Endothelial cell of umbilical vein (primary cell): ENCODE data around the gene MPL. TPM values are rescaled to one million over a fixed set of nuclear protein-coding genes. Genes with fewer than 3 reads are reported as not detected.

Source experiments
- BruUV-seq: library from RNA; stranded (reverse); fragments of 400-500 nt; replicated peaks from 2 replicates; lab custom pipeline; 2021; lab: Mats Ljungman, UMichigan
- CTCF ChIA-PET: fragments of 300-600, 350-600 bp; sonication (Branson Sonifier 250); formaldehyde crosslinking; loops from one replicate; lab custom pipeline; 2021; ENCODE audit warnings: antibody characterized with exemption, inconsistent platforms; lab: Charles Lee
- POLR2A ChIA-PET: fragments of 300-600, 350-600 bp; sonication (Branson Sonifier 250); formaldehyde crosslinking; loops from one replicate; lab custom pipeline; 2021; ENCODE audit warnings: antibody characterized with exemption, inconsistent platforms; lab: Charles Lee
- DNase-seq: peaks from one replicate; pipeline ENCODE4 v3.0.0-alpha.2; 2011; ENCODE audit warnings: low read depth, low spot score
- FAIRE-seq: peaks from 2 replicates; lab custom pipeline; 2011; peaks lifted over from hg19 to GRCh38; lab: Jason Lieb, UNC
- H2AFZ ChIP-seq: 2 replicates; pipeline ENCODE4 v1.6.0; 2012; ENCODE audit warnings: low read depth, low read length, control low read depth, inconsistent platforms
- H3K27ac ChIP-seq: 2 replicates; pipeline ENCODE4 v1.5.1; 2011; ENCODE audit warnings: low read depth, mild to moderate bottlenecking, control low read depth, low read length, moderate library complexity; ENCODE audit not compliant: insufficient read depth
- H3K27me3 ChIP-seq, 2 experiments: 2 replicates each; pipeline versions ENCODE4 v1.6.0 to v1.6.1; 2011; ENCODE audit warnings: low read length in 2 of 2, mixed read lengths in 1 of 2; ENCODE audit not compliant: control insufficient read depth in 2 of 2, insufficient read depth in 2 of 2
- H3K36me3 ChIP-seq, 2 experiments: 2 replicates in 1 of 2; 3 replicates in 1 of 2; pipeline ENCODE4 v1.5.1; 2011; ENCODE audit warnings: low read length in 2 of 2, mild to moderate bottlenecking in 1 of 2, moderate library complexity in 1 of 2; ENCODE audit not compliant: control insufficient read depth in 2 of 2, insufficient read depth in 2 of 2; ENCODE audit errors: extremely low read depth in 1 of 2
- H3K4me1 ChIP-seq: 3 replicates; pipeline ENCODE4 v1.5.1; 2011; ENCODE audit warnings: mild to moderate bottlenecking, low read length; ENCODE audit not compliant: control insufficient read depth, insufficient read depth; ENCODE audit errors: extremely low read depth
- H3K4me2 ChIP-seq: 2 replicates; pipeline ENCODE4 v1.6.1; 2011; ENCODE audit warnings: low read length, control low read depth, mixed read lengths; ENCODE audit not compliant: insufficient read depth
- H3K4me3 ChIP-seq, 3 experiments: fragments of 200-600 bp in 1 of 3; sonication (generic), shearing (Covaris generic) in 1 of 3; replicated peaks in 1 of 3; 2 replicates each; pipeline ENCODE4 v1.5.1; 2011 to 2016; ENCODE audit warnings: control low read depth in 3 of 3, low read length in 3 of 3, mild to moderate bottlenecking in 2 of 3, inconsistent platforms in 1 of 3, low read depth in 1 of 3, moderate library complexity in 1 of 3; ENCODE audit not compliant: insufficient read depth in 1 of 3
- H3K79me2 ChIP-seq: 2 replicates; pipeline ENCODE4 v1.6.0; 2012; ENCODE audit warnings: low read length, inconsistent platforms; ENCODE audit not compliant: control insufficient read depth, insufficient read depth
- H3K9ac ChIP-seq: replicated peaks from 2 replicates; pipeline ENCODE3; 2011; ENCODE audit warnings: low read length, control low read depth; ENCODE audit not compliant: insufficient read depth; ENCODE audit errors: extremely low read depth
- H3K9me1 ChIP-seq: replicated peaks from 3 replicates; pipeline ENCODE4 v1.6.0; 2011; ENCODE audit warnings: mild to moderate bottlenecking, low read length; ENCODE audit not compliant: control insufficient read depth, insufficient read depth; ENCODE audit errors: extremely low read depth
- H3K9me3 ChIP-seq: replicated peaks from 2 replicates; pipeline ENCODE4 v1.5.1; 2012; ENCODE audit warnings: low read length, inconsistent platforms; ENCODE audit not compliant: control insufficient read depth, insufficient read depth
- H4K20me1 ChIP-seq: replicated peaks from 2 replicates; pipeline ENCODE3; 2011; ENCODE audit warnings: mild to moderate bottlenecking, low read length; ENCODE audit not compliant: control insufficient read depth, insufficient read depth; ENCODE audit errors: extremely low read depth
- EZH2 ChIP-seq: IDR thresholded peaks from 2 replicates; pipeline ENCODE4 v1.6.1; 2012; ENCODE audit warnings: borderline replicate concordance, low read depth, mild to moderate bottlenecking, moderate library complexity, low read length, inconsistent platforms; ENCODE audit not compliant: severe bottlenecking
- FOS ChIP-seq: IDR thresholded peaks from 2 replicates; pipeline ENCODE4 v1.6.1; 2011; ENCODE audit warnings: mild to moderate bottlenecking, low read length, moderate library complexity, borderline replicate concordance; ENCODE audit not compliant: insufficient read depth
- GATA2 ChIP-seq: IDR thresholded peaks from 2 replicates; pipeline ENCODE4 v1.7.0; 2011; ENCODE audit warnings: low read depth, mild to moderate bottlenecking, moderate library complexity, mixed read lengths, low read length; ENCODE audit not compliant: insufficient read length, insufficient read depth
- JUN ChIP-seq: IDR thresholded peaks from 2 replicates; pipeline ENCODE4 v1.6.1; 2011; ENCODE audit warnings: borderline replicate concordance, low read depth; ENCODE audit not compliant: insufficient read length, insufficient read depth
- MYC ChIP-seq: IDR thresholded peaks from one replicate; pipeline ENCODE4 v1.6.1; 2011; ENCODE audit warnings: mild to moderate bottlenecking, low read depth, low read length
- POLR2A ChIP-seq: IDR thresholded peaks from 2 replicates; pipeline ENCODE4 v1.6.1; 2012; ENCODE audit warnings: low read depth, mild to moderate bottlenecking, control low read depth, low read length
- POLR2AphosphoS5 ChIP-seq: IDR thresholded peaks from 2 replicates; pipeline ENCODE4 v1.6.1; 2012; ENCODE audit warnings: low read depth, mild to moderate bottlenecking, control low read depth, low read length, moderate library complexity; ENCODE audit not compliant: insufficient read depth
- dilution Hi-C: fragments of 300-500 bp; cut with MboI; formaldehyde crosslinking; loops from one replicate; pipeline ENCODE4 v1.15.0; 2019; ENCODE audit warnings: low sequenced_read_pairs; ENCODE audit not compliant: extremely low pct_ligation_motif_present
- intact Hi-C: fragments of 100-400 bp; cut with micrococcal nuclease; formaldehyde crosslinking; loops from one replicate; pipeline ENCODE4 v1.10.0; 2022
- polyA plus RNA-seq, 4 experiments: library from polyadenylated mRNA; depleted of rRNA in 3 of 4; stranded (reverse) in 3 of 4; unstranded in 1 of 4; fragments of >200 nt; gene quantifications; 2 replicates each; pipeline versions ENCODE4 v1.2.1 to v1.2.3, GENCODE V29; 2011 to 2012; ENCODE audit warnings: missing spikeins in 1 of 4
- total RNA-seq: library from RNA; stranded (reverse); gene quantifications from 2 replicates; pipeline ENCODE4 v1.2.3, GENCODE V29; 2021
- TF ChIP-seq, protein P1 (sequence below): IDR thresholded peaks from 2 replicates; pipeline ENCODE4 v1.6.1; 2011; ENCODE audit not compliant: insufficient read depth, insufficient read length
- TF ChIP-seq, protein P2 (sequence below), 2 donors: IDR thresholded peaks; 1 replicate in 1 of 2; 2 replicates in 1 of 2; pipeline ENCODE4 v1.5.1; 2011; ENCODE audit warnings: low read length in 2 of 2, mild to moderate bottlenecking in 2 of 2, moderate library complexity in 2 of 2, control low read depth in 1 of 2, inconsistent platforms in 1 of 2, low read depth in 1 of 2; ENCODE audit not compliant: insufficient read depth in 1 of 2; ENCODE audit errors: extremely low read depth in 1 of 2

The MPL gene
- total and polyA plus RNA-seq, 2 donors (not counting 3 experiments of a cell fraction or from before 2014, with no cell fraction given) = 0.14 to 0.24 TPM

DNA sequence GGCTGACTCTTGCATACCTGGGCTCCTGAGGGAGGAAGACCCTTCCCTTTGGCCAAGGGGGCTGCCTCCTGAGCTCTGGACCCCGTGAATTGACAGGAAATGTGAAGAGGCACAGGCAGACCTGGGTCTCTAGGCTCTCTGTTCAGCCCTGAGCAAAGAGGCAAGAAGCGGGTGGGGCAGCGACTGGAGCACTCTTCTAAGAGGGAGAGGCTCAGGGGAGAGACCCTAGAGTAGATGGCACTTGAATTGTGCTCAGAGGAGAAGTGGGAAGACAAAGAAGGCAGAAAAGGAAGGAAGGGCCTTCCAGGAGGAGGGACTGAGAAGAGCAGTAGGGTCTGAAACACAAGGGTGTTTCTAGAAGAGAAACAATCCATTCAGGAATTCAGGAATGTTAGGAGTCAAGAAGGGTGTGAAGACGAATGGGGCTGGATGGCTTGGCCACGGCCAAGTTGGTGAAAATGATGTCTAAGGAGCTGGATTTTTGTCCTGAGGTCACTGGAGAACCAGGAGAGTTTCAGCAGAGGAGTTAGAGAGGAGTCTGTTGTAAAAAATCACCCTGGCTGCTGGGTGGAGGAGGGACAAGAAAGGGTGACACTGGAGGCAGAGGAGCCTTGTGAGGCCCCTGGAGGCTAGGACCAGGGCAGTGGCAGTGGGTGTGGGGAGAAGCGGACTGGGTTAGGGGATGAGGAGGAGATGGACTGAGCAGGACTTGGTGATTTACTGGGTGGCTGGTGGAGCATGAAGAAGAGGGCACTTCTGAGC is 31.5 kb upstream of the MPL start:
- H3K9me3 ChIP-seq = no peaks in the 10 kb centered on the region
- CTCF ChIA-PET = interaction anchor here (1.0 to 1.5 kb wide), 4 partner anchors 12 to 79 kb away, joined by 3 to 4 read pairs (median 4); no protein-coding TSS in a partner anchor
- H3K36me3 ChIP-seq = peaks cover 32 to 60% of the 10 kb centered on the region in 2 experiments
- H3K27ac ChIP-seq = no peak overlapping the region
- no peaks in the 10 kb centered on the region for H4K20me1 ChIP-seq
- H3K79me2 ChIP-seq = peaks cover 74% of the 10 kb centered on the region
- POLR2A ChIA-PET = no interaction called here
- BruUV-seq = no TSS peak
- no peaks in the 10 kb centered on the region for H3K27me3 ChIP-seq
- intact Hi-C loops (no loop called here), dilution Hi-C loops (no loop called here)
- H3K9me1 ChIP-seq = no peaks in the 10 kb centered on the region
- no peak overlapping the region for H2AFZ ChIP-seq
- H3K4me2 ChIP-seq = no peak overlapping the region
- FAIRE-seq (no peak), DNase-seq (no peak)
- no peak overlapping the region for H3K4me3 ChIP-seq
- H3K9ac ChIP-seq = no peak overlapping the region
- H3K4me1 ChIP-seq = peaks cover 28% of the 10 kb centered on the region
- TF ChIP-seq POLR2AphosphoS5 (peak; percentile 25), JUN (no peak)

DNA sequence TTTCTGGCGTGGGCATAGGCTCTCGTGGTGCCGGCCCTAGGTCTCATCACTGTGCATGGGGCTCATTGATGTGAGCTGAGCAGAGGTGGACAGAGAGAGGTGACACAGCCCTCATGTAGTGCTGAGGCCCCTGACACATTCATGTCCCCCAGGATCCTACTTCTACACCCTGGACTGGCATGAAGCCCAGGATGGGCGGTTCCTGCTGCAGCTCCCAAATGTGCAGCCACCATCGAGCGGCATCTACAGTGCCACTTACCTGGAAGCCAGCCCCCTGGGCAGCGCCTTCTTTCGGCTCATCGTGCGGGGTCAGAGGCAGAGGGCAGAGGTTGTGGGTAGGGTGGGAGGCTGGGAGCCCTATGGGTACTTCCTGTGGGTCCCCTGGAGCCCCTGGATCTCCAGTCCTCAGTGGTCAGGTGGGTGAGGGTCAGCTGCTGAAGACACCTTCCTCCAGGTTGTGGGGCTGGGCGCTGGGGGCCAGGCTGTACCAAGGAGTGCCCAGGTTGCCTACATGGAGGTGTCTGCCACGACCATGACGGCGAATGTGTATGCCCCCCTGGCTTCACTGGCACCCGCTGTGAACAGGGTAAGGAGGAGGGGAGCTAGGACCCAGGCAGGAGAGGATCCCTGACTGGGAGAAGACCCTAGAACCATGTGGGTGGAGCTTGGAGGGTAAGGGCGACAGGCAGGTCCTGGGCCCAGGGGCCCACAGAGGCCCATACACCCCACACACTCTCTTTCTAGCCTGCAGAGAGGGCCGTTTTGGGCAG is 30.7 kb upstream of the MPL start:
- Histone ChIP-seq H3K4me1 (peaks cover 28% of the 10 kb centered on the region), H2AFZ (no peak overlapping the region), H3K9me1 (no peaks in the 10 kb centered on the region), H4K20me1 (no peaks in the 10 kb centered on the region), H3K4me2 (no peak overlapping the region), H3K9ac (no peak overlapping the region), H3K9me3 (no peaks in the 10 kb centered on the region), H3K27me3 (no peaks in the 10 kb centered on the region), H3K79me2 (peaks cover 66% of the 10 kb centered on the region), H3K4me3 (no peak overlapping the region), H3K36me3 (peaks cover 37 to 68% of the 10 kb centered on the region in 2 experiments), H3K27ac (no peak overlapping the region)
- CTCF ChIA-PET = interaction anchor here (1.0 to 1.5 kb wide), 5 partner anchors 13 to 107 kb away, joined by 3 to 4 read pairs (median 4); no protein-coding TSS in a partner anchor
- POLR2A ChIA-PET = no interaction called here
- intact Hi-C loops = no loop called here
- dilution Hi-C loops = no loop called here
- DNase-seq (no peak), FAIRE-seq (no peak)
- no TSS peak for BruUV-seq
- TF ChIP-seq, protein P1, sequence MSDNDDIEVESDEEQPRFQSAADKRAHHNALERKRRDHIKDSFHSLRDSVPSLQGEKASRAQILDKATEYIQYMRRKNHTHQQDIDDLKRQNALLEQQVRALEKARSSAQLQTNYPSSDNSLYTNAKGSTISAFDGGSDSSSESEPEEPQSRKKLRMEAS = no peak
- TF ChIP-seq POLR2AphosphoS5 (no peak), MYC (no peak), FOS (no peak), JUN (no peak), POLR2A (no peak), GATA2 (no peak), EZH2 (no peak)
- TF ChIP-seq, protein P2, sequence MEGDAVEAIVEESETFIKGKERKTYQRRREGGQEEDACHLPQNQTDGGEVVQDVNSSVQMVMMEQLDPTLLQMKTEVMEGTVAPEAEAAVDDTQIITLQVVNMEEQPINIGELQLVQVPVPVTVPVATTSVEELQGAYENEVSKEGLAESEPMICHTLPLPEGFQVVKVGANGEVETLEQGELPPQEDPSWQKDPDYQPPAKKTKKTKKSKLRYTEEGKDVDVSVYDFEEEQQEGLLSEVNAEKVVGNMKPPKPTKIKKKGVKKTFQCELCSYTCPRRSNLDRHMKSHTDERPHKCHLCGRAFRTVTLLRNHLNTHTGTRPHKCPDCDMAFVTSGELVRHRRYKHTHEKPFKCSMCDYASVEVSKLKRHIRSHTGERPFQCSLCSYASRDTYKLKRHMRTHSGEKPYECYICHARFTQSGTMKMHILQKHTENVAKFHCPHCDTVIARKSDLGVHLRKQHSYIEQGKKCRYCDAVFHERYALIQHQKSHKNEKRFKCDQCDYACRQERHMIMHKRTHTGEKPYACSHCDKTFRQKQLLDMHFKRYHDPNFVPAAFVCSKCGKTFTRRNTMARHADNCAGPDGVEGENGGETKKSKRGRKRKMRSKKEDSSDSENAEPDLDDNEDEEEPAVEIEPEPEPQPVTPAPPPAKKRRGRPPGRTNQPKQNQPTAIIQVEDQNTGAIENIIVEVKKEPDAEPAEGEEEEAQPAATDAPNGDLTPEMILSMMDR (IDR thresholded peaks at IDR 0.05; ENCODE audit: extremely low read depth in 1 of 2, insufficient read depth in 1 of 2, low read depth in 1 of 2, low read length in 2 of 2) = no peak
